K562 (cell line): ENCODE data around the gene TMEM242. TPM values are rescaled to one million over a fixed set of nuclear protein-coding genes. Genes with fewer than 3 reads are reported as not detected.
A peak's percentile ranks its signal among the peaks of the same experiment; 100 is the strongest.

Experiments used
- CREB1 ChIP-seq, 2 experiments: sonication (generic) in 1 of 2; formaldehyde crosslinking in 1 of 2; IDR thresholded peaks; 2 replicates each; pipeline versions ENCODE4 v1.6.1 to v1.8.0; 2012 to 2022; ENCODE audit warnings: inconsistent platforms in 1 of 2, mild to moderate bottlenecking in 1 of 2, missing genetic modification reagents in 1 of 2, moderate library complexity in 1 of 2
- MYC ChIP-seq, 2 experiments: fragments of 250-450 bp in 1 of 2; sonication (Bioruptor Pico) in 1 of 2; IDR thresholded peaks; 2 replicates each; pipeline versions ENCODE4 v1.5.1 to v1.6.1; 2012 to 2021; ENCODE audit warnings: low read depth in 2 of 2, borderline replicate concordance in 1 of 2, improper control_type of control experiment in 1 of 2, low read length in 1 of 2, mild to moderate bottlenecking in 1 of 2, moderate library complexity in 1 of 2
- NCOA6 ChIP-seq: fragments of 450-650 bp; IDR thresholded peaks from 2 replicates; pipeline ENCODE4 v1.6.1; 2017; ENCODE audit warnings: mild to moderate bottlenecking
- ZFX ChIP-seq: sonication (generic); formaldehyde crosslinking; IDR thresholded peaks from 2 replicates; pipeline ENCODE4 v1.8.0; 2022; ENCODE audit warnings: mild to moderate bottlenecking, missing genetic modification reagents, moderate library complexity
- polyA plus RNA-seq, 8 experiments: library from polyadenylated mRNA; depleted of rRNA in 4 of 8; stranded (reverse) in 5 of 8; unstranded in 3 of 8; fragments of >200 nt; fragmentation: Nextera tagmentation in 2 of 8; fragmentation: Illumina TruSeq in 1 of 8; extraction: Ambion mirVana in 2 of 8; extraction: Trizol in 1 of 8; gene quantifications; 2 replicates each; pipeline versions ENCODE4 v1.2.1 to v1.2.3, GENCODE V29; 2011 to 2014; ENCODE audit warnings: inconsistent platforms in 1 of 8, missing spikeins in 1 of 8
- total RNA-seq, 7 experiments: library from RNA; depleted of rRNA in 6 of 7; stranded (reverse); fragments of >200 nt in 6 of 7; fragmentation: Illumina TruSeq in 2 of 7; extraction: Trizol in 2 of 7; gene quantifications; 2 replicates each; pipeline versions ENCODE4 v1.2.1 to v1.2.3, GENCODE V29; 2011 to 2021; ENCODE audit warnings: low replicate concordance in 1 of 7
- TF ChIP-seq, protein P1 (sequence below): fragments of 450-650 bp; IDR thresholded peaks from 2 replicates; pipeline ENCODE4 v1.6.1; 2016; ENCODE audit warnings: mild to moderate bottlenecking
- TF ChIP-seq, protein P2 (sequence below): fragments of 450-650 bp; formaldehyde crosslinking; IDR thresholded peaks from 2 replicates; pipeline ENCODE4 v1.4.0; 2022; ENCODE audit warnings: missing genetic modification characterization
- TF ChIP-seq, protein P3 (sequence below), 3 experiments: fragments of 200-800 bp in 1 of 3; sonication (Bioruptor generic) in 1 of 3; sonication (generic) in 1 of 3; formaldehyde crosslinking in 1 of 3; IDR thresholded peaks; 2 replicates each; pipeline versions ENCODE4 v1.6.1 to v1.8.0; 2016 to 2022; ENCODE audit warnings: mild to moderate bottlenecking in 2 of 3, missing compliant biosample characterization in 2 of 3, missing genetic modification characterization in 2 of 3, missing genetic modification reagents in 1 of 3
- TF ChIP-seq, protein P4 (sequence below): IDR thresholded peaks from 2 replicates; pipeline ENCODE4 v1.6.1; 2011; ENCODE audit warnings: borderline replicate concordance, low read depth, mild to moderate bottlenecking, moderate library complexity, low read length; ENCODE audit not compliant: insufficient read depth, poor library complexity, severe bottlenecking
- TF ChIP-seq, protein P5 (sequence below): sonication (generic); formaldehyde crosslinking; IDR thresholded peaks from 2 replicates; pipeline ENCODE4 v1.8.1; 2023; ENCODE audit warnings: mild to moderate bottlenecking, missing genetic modification reagents
- TF ChIP-seq, protein P6 (sequence below): fragments of 200-800 bp; sonication (Bioruptor generic); IDR thresholded peaks from 2 replicates; pipeline ENCODE4 v1.6.1; 2017; ENCODE audit warnings: missing genetic modification characterization, missing compliant biosample characterization

Gene TMEM242
- total and polyA plus RNA-seq, 9 of the 15 experiments (the other 6 are each of a cell fraction or from before 2014, with no cell fraction given) = 9.5 to 35.3 (median 16.5) TPM

DNA sequence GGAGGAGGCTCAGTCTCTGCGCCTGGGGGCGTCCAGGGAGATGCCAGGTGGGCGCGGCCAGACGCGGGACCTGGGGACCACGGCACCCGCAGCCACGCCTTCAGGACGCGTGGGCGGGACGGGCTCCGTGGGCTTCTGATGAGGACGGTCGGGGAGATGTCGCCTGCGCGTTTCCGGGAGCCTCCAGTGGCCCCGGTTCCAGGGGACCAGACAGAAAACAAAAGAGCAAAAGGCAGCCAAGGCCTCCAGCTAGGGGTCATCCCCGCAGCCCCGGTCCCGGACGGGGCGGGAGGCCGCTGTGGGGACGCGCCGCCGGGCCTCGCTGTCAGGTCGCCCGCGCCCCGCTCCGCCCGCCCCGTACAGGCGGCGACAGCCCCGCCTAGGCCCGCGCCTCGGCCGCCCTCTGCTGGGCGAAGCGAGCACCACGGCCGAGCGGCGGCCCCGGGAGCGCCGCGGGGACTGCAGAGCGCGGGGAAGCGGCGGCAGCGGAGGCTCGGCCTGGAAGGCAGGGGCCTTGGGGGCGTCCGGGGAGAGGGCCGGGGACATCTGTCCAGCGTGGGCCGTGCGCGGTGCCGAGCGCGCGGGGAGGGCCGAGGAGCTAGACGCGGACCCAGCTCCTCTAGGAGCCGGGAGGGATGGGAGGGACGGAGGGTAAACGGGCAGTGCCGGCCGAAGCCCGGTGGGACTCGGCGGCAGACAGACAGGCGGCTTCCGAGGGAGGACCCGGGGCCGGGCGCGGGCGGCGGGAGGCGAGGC, 48.7 kb downstream of the TMEM242 start (continued):
- TF ChIP-seq, protein P1, sequence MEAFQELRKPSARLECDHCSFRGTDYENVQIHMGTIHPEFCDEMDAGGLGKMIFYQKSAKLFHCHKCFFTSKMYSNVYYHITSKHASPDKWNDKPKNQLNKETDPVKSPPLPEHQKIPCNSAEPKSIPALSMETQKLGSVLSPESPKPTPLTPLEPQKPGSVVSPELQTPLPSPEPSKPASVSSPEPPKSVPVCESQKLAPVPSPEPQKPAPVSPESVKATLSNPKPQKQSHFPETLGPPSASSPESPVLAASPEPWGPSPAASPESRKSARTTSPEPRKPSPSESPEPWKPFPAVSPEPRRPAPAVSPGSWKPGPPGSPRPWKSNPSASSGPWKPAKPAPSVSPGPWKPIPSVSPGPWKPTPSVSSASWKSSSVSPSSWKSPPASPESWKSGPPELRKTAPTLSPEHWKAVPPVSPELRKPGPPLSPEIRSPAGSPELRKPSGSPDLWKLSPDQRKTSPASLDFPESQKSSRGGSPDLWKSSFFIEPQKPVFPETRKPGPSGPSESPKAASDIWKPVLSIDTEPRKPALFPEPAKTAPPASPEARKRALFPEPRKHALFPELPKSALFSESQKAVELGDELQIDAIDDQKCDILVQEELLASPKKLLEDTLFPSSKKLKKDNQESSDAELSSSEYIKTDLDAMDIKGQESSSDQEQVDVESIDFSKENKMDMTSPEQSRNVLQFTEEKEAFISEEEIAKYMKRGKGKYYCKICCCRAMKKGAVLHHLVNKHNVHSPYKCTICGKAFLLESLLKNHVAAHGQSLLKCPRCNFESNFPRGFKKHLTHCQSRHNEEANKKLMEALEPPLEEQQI = no peak
- TF ChIP-seq CREB1 (IDR thresholded peaks at IDR 0.05) (peak; percentile 35; the same call in 1 of the 2 replicates), CREB1 (CRISPR knock-in tag; IDR thresholded peaks at IDR 0.05) (no peak), ZFX (CRISPR knock-in tag) (peak; percentile 93), MYC (IDR thresholded peaks at IDR 0.05; ENCODE audit: low read depth, low read length) (peak; percentile 34), MYC (CRISPR knock-in tag; IDR thresholded peaks at IDR 0.05; ENCODE audit: borderline replicate concordance, low read depth) (peak; percentile 53; the same call in 1 of the 2 replicates), NCOA6 (peak; percentile 98)
- TF ChIP-seq, protein P2, sequence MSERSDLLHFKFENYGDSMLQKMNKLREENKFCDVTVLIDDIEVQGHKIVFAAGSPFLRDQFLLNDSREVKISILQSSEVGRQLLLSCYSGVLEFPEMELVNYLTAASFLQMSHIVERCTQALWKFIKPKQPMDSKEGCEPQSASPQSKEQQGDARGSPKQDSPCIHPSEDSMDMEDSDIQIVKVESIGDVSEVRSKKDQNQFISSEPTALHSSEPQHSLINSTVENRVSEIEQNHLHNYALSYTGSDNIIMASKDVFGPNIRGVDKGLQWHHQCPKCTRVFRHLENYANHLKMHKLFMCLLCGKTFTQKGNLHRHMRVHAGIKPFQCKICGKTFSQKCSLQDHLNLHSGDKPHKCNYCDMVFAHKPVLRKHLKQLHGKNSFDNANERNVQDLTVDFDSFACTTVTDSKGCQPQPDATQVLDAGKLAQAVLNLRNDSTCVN (CRISPR knock-in tag) = no peak
- TF ChIP-seq, protein P3, sequence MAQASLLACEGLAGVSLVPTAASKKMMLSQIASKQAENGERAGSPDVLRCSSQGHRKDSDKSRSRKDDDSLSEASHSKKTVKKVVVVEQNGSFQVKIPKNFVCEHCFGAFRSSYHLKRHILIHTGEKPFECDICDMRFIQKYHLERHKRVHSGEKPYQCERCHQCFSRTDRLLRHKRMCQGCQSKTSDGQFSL (CRISPR knock-in tag; IDR thresholded peaks at IDR 0.05) = no peak
- TF ChIP-seq, protein P3 (tag; IDR thresholded peaks at IDR 0.05) = no peak
- TF ChIP-seq, protein P4, sequence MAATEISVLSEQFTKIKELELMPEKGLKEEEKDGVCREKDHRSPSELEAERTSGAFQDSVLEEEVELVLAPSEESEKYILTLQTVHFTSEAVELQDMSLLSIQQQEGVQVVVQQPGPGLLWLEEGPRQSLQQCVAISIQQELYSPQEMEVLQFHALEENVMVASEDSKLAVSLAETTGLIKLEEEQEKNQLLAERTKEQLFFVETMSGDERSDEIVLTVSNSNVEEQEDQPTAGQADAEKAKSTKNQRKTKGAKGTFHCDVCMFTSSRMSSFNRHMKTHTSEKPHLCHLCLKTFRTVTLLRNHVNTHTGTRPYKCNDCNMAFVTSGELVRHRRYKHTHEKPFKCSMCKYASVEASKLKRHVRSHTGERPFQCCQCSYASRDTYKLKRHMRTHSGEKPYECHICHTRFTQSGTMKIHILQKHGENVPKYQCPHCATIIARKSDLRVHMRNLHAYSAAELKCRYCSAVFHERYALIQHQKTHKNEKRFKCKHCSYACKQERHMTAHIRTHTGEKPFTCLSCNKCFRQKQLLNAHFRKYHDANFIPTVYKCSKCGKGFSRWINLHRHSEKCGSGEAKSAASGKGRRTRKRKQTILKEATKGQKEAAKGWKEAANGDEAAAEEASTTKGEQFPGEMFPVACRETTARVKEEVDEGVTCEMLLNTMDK = peak; percentile 89
- TF ChIP-seq, protein P5, sequence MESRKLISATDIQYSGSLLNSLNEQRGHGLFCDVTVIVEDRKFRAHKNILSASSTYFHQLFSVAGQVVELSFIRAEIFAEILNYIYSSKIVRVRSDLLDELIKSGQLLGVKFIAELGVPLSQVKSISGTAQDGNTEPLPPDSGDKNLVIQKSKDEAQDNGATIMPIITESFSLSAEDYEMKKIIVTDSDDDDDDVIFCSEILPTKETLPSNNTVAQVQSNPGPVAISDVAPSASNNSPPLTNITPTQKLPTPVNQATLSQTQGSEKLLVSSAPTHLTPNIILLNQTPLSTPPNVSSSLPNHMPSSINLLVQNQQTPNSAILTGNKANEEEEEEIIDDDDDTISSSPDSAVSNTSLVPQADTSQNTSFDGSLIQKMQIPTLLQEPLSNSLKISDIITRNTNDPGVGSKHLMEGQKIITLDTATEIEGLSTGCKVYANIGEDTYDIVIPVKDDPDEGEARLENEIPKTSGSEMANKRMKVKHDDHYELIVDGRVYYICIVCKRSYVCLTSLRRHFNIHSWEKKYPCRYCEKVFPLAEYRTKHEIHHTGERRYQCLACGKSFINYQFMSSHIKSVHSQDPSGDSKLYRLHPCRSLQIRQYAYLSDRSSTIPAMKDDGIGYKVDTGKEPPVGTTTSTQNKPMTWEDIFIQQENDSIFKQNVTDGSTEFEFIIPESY (CRISPR knock-in tag) = peak; percentile 73
- TF ChIP-seq, protein P6, sequence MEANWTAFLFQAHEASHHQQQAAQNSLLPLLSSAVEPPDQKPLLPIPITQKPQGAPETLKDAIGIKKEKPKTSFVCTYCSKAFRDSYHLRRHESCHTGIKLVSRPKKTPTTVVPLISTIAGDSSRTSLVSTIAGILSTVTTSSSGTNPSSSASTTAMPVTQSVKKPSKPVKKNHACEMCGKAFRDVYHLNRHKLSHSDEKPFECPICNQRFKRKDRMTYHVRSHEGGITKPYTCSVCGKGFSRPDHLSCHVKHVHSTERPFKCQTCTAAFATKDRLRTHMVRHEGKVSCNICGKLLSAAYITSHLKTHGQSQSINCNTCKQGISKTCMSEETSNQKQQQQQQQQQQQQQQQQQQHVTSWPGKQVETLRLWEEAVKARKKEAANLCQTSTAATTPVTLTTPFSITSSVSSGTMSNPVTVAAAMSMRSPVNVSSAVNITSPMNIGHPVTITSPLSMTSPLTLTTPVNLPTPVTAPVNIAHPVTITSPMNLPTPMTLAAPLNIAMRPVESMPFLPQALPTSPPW = peak; percentile 88
- TF ChIP-seq, all 486 proteins: peak for 94
